Umbilical cord (tissue), 2 donors: Measurements from ENCODE around the gene HACD4. TPM values are rescaled to one million over a fixed set of nuclear protein-coding genes. Genes with fewer than 3 reads are reported as not detected.
A peak's percentile ranks its signal among the peaks of the same experiment; 100 is the strongest.
"Not testable (repeated sequence)": the region's sequence is repeated elsewhere in the genome, so short reads cannot be mapped to it uniquely, and the experiment has no call there.

Experiments used
- DNase-seq: peaks from one replicate; pipeline ENCODE4 v3.0.0-alpha.2; 2015; ENCODE audit warnings: low spot score
- total RNA-seq: library from RNA; depleted of rRNA; stranded (reverse); fragments of >200 nt; gene quantifications from one replicate; pipeline ENCODE4 v1.2.3, GENCODE V29; 2014; ENCODE audit warnings: low replicate concordance; ENCODE audit not compliant: insufficient read depth

Gene HACD4
- total RNA-seq, 1 donor from 2014 or later: 8.7 TPM

- not testable (repeated sequence) for DNase-seq
Measured at GRCh38 chr9:20973246-20973947, 58.0 kb downstream of the HACD4 start.

- no peak for DNase-seq
Measured at GRCh38 chr9:20972684-20973083, 58.8 kb downstream of the HACD4 start.

- DNase-seq: peak; percentile 14
Measured at GRCh38 chr9:20962536-20963225, 68.8 kb downstream of the HACD4 start.

GRCh38 chr9:20950707-20951106 lies 80.7 kb downstream of the HACD4 start:
- DNase-seq: no peak

Other genes starting within 250 kb of the HACD4 start
- gene IFNB1, start 46.3 kb upstream of the HACD4 start, total RNA-seq: 5.8 TPM
- 0.48 TPM for gene IFNW1, start 110.2 kb upstream of the HACD4 start, total RNA-seq
- gene IFNA21, start 135.0 kb upstream of the HACD4 start, total RNA-seq: 18.5 TPM
- gene IFNA4, start 155.9 kb upstream of the HACD4 start, total RNA-seq: 5.1 TPM
- 4.8 TPM for gene IFNA7, start 170.6 kb upstream of the HACD4 start, total RNA-seq
- 2.6 TPM for gene IFNA10, start 175.5 kb upstream of the HACD4 start, total RNA-seq
- 0.72 TPM for gene IFNA16, start 185.7 kb upstream of the HACD4 start, total RNA-seq
- 3.1 TPM for gene IFNA17, start 196.6 kb upstream of the HACD4 start, total RNA-seq
- gene IFNA14, start 208.4 kb upstream of the HACD4 start, total RNA-seq: 3.1 TPM